Ishikawa (cell line): ENCODE data around the gene KIF13A.

Experiments
- CEBPB ChIP-seq: IDR thresholded peaks from 2 replicates; pipeline ENCODE4 v1.6.1; 2012
- CREB1 ChIP-seq: IDR thresholded peaks from 2 replicates; pipeline ENCODE4 v1.6.1; 2012; ENCODE audit warnings: low read depth
- EGR1 ChIP-seq: IDR thresholded peaks from 2 replicates; pipeline ENCODE4 v1.6.1; 2012
- EP300 ChIP-seq: IDR thresholded peaks from 2 replicates; pipeline ENCODE4 v1.6.1; 2012; ENCODE audit warnings: borderline replicate concordance
- FOXM1 ChIP-seq: IDR thresholded peaks from 2 replicates; pipeline ENCODE4 v1.6.1; 2012; ENCODE audit warnings: low read depth, borderline replicate concordance
- MAX ChIP-seq: IDR thresholded peaks from 2 replicates; pipeline ENCODE4 v1.6.1; 2012
- NFIC ChIP-seq: IDR thresholded peaks from 2 replicates; pipeline ENCODE4 v1.6.1; 2012
- RAD21 ChIP-seq: IDR thresholded peaks from 2 replicates; pipeline ENCODE4 v1.6.1; 2012; ENCODE audit warnings: low read depth
- REST ChIP-seq: IDR thresholded peaks from 2 replicates; pipeline ENCODE4 v1.6.1; 2012; ENCODE audit warnings: low read depth, mild to moderate bottlenecking
- TAF1 ChIP-seq: IDR thresholded peaks from 2 replicates; pipeline ENCODE4 v1.6.1; 2012; ENCODE audit warnings: low read depth, mild to moderate bottlenecking
- TCF12 ChIP-seq: IDR thresholded peaks from 2 replicates; pipeline ENCODE4 v1.6.1; 2012; ENCODE audit warnings: low read depth
- TEAD4 ChIP-seq: IDR thresholded peaks from 2 replicates; pipeline ENCODE4 v1.6.1; 2012
- YY1 ChIP-seq: IDR thresholded peaks from 2 replicates; pipeline ENCODE4 v1.6.1; 2012; ENCODE audit warnings: low read depth
- ZBTB7A ChIP-seq: IDR thresholded peaks from 2 replicates; pipeline ENCODE4 v1.6.1; 2012; ENCODE audit warnings: low read depth
- TF ChIP-seq, protein P1 (sequence below): IDR thresholded peaks from 2 replicates; pipeline ENCODE4 v1.6.1; 2012

The KIF13A gene

GRCh38 chr6:18004256-18004985 lies 17.0 kb upstream of the KIF13A start:
- no peak for TF ChIP-seq EGR1
- TF ChIP-seq TEAD4, result no peak

DNA sequence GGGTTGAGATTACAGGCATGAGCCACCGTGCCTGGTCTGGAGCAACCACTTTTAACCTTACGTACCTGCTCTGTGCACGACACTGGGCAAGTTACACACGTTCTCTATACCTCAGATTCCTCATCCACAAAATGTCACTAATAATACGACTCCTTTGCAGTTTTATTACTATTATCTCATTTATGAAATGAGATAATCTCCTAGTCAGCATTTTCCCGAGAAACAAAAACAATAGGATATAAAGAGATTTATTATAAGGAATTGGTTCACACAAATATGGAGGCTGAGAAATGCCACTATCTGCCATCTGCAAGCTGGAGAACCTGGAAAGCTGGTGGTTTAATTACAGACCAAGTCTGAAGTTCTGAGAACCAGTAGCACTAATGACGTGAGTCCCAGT lies 12.0 kb upstream of the KIF13A start:
- TF ChIP-seq TCF12 (no peak), RAD21 (no peak), EGR1 (no peak), CEBPB (no peak), FOXM1 (no peak), NFIC (no peak), MAX (no peak), YY1 (no peak), CREB1 (no peak), TEAD4 (no peak), EP300 (no peak), ZBTB7A (no peak)
- TF ChIP-seq, protein P1, sequence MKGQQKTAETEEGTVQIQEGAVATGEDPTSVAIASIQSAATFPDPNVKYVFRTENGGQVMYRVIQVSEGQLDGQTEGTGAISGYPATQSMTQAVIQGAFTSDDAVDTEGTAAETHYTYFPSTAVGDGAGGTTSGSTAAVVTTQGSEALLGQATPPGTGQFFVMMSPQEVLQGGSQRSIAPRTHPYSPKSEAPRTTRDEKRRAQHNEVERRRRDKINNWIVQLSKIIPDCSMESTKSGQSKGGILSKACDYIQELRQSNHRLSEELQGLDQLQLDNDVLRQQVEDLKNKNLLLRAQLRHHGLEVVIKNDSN, result no peak

- TF ChIP-seq FOXM1, result no peak
- no peak for TF ChIP-seq TEAD4
- TF ChIP-seq CEBPB, result no peak
- no peak for TF ChIP-seq REST
- no peak for TF ChIP-seq EP300
- TF ChIP-seq, protein P1, result no peak
- no peak for TF ChIP-seq CREB1
- TF ChIP-seq ZBTB7A, result no peak
- no peak for TF ChIP-seq TAF1
Measured at GRCh38 chr6:17998442-17998841, 11.0 kb upstream of the KIF13A start.

GRCh38 chr6:17998003-17998402 lies 10.6 kb upstream of the KIF13A start:
- TF ChIP-seq FOXM1 (no peak), YY1 (no peak), CREB1 (no peak), MAX (no peak), TAF1 (no peak), TCF12 (no peak), ZBTB7A (no peak), NFIC (no peak), REST (no peak), CEBPB (no peak)

DNA sequence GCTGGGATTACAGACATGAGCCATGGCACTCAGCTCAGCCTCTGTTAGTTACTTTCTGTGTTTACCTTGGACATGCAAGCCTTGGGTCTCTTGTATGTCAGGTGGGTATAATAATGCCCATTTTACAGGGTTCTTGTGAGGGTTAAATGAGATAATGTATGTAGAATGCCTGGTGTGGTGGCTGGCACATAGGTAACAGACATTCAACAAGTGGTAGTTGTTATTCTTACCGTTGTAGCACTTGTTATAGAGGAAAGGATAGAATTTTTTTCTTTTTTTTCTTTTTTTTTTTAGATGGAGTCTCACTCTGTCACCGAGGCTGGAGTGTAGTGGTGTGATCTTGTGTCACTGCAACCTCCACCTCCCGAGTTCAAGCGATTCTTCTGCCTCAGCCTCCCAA lies 8.0 kb upstream of the KIF13A start:
- no peak for TF ChIP-seq REST
- TF ChIP-seq NFIC, result no peak
- TF ChIP-seq ZBTB7A, result no peak
